ENCODE measurements around the gene OBSL1. TPM values are rescaled to one million over a fixed set of nuclear protein-coding genes. Genes with fewer than 3 reads are reported as not detected.

The OBSL1 gene
- total and polyA plus RNA-seq, 2 of the 4 experiments (the other 2 are of a cell fraction): 21.5 to 51.2 TPM

- H2AK5ac ChIP-seq (ENCODE audit: low read depth, low read length): no peak overlapping the region
- H2BK120ac ChIP-seq (ENCODE audit: low read depth, low read length): no peak overlapping the region
- POLR2A ChIA-PET (ENCODE audit: unreplicated experiment): no interaction called here
Observed at GRCh38 chr2:219548990-219549389, 22.3 kb downstream of the OBSL1 start.

More at GRCh38 chr2:219548990-219549389, 22.3 kb downstream of the OBSL1 start:
- H4K8ac ChIP-seq (ENCODE audit: low read depth in 2 of 2, low read length in 2 of 2): no peak overlapping the region
- no peak overlapping the region for H2AFZ ChIP-seq (replicated peaks; ENCODE audit: low read length, poor library complexity)
- no TSS peak for BruUV-seq (replicated peaks)
- TF ChIP-seq MXI1 (IDR thresholded peaks at IDR 0.05; ENCODE audit: borderline replicate concordance, low read depth, low read length): no peak
- TF ChIP-seq CEBPB (IDR thresholded peaks at IDR 0.05; ENCODE audit: low read depth, low read length): no peak
- no peak for TF ChIP-seq MAZ (IDR thresholded peaks at IDR 0.05; ENCODE audit: borderline replicate concordance, low read depth, low read length)
- no peak for TF ChIP-seq FOS (IDR thresholded peaks at IDR 0.05; ENCODE audit: low read depth, low read length)
- no peak for TF ChIP-seq MAFK (IDR thresholded peaks at IDR 0.05; ENCODE audit: low read depth, low read length)
- TF ChIP-seq ELK1 (IDR thresholded peaks at IDR 0.05; ENCODE audit: borderline replicate concordance, low read depth, low read length): no peak
- no peak for TF ChIP-seq CHD1 (IDR thresholded peaks at IDR 0.05; ENCODE audit: low read depth, low read length)
- TF ChIP-seq SMC3 (IDR thresholded peaks at IDR 0.05; ENCODE audit: low read depth, low read length): no peak
- TF ChIP-seq RFX5 (IDR thresholded peaks at IDR 0.05; ENCODE audit: low read depth, low read length): no peak
- no peak for TF ChIP-seq CTCF (conservative IDR thresholded peaks at IDR 0.05; ENCODE audit: low read depth, low read length)
- no peak for TF ChIP-seq RAD21 (IDR thresholded peaks at IDR 0.05; ENCODE audit: low read length)
- no peak for TF ChIP-seq POLR2A (IDR thresholded peaks at IDR 0.05; ENCODE audit: low read depth, low read length)
- TF ChIP-seq USF2 (IDR thresholded peaks at IDR 0.05; ENCODE audit: low read depth, low read length): no peak
- intact Hi-C loops (cut with micrococcal nuclease): no loop called here
- no peak overlapping the region for H3K4me3 ChIP-seq (ENCODE audit: insufficient read depth, low read depth, low read length)
- H3K27me3 ChIP-seq (ENCODE audit: control insufficient read depth, insufficient read depth, low read length): no peaks in the 10 kb centered on the region
- H4K20me1 ChIP-seq (ENCODE audit: insufficient read depth, low read length): no peaks in the 10 kb centered on the region; the same call in 1 of the 2 replicates
- peaks cover 8% of the 10 kb centered on the region; the same call in 1 of the 2 replicates for H3K4me1 ChIP-seq (ENCODE audit: control insufficient read depth, insufficient read depth, low read length)
- no peak overlapping the region for H2BK20ac ChIP-seq (ENCODE audit: low read depth, low read length)
- no peak overlapping the region for H3K27ac ChIP-seq (ENCODE audit: insufficient read depth, low read length)
- in situ Hi-C loops (cut with MboI; ENCODE audit: low sequenced_read_pairs): no loop called here
- H4K5ac ChIP-seq (ENCODE audit: low read depth, low read length): no peak overlapping the region
- CTCF ChIA-PET: interaction anchor here (0.6 to 2.7 kb wide), 2 partner anchors 11 to 126 kb away, joined by 3 to 10 read pairs; no protein-coding TSS in a partner anchor
- no peak overlapping the region for H3K4me2 ChIP-seq (ENCODE audit: low read depth, low read length)
- H3K9me1 ChIP-seq (ENCODE audit: insufficient read depth, low read length): no peaks in the 10 kb centered on the region; the same call in 1 of the 2 replicates
- dilution Hi-C loops (cut with HindIII; ENCODE audit: low sequenced_read_pairs, unreplicated experiment): no loop called here
- no peak for ATAC-seq (ENCODE audit: low read depth)
- no peak overlapping the region for H3K4ac ChIP-seq (ENCODE audit: low read depth, low read length)
- no peaks in the 10 kb centered on the region for H3K79me1 ChIP-seq (ENCODE audit: low read depth in 1 of 2, low read length in 2 of 2)
- no peak overlapping the region for H3K56ac ChIP-seq (ENCODE audit: extremely low read depth, insufficient read depth, low read length)
- H2BK5ac ChIP-seq (ENCODE audit: low read depth, low read length, poor library complexity, severe bottlenecking): no peak overlapping the region
- no peak overlapping the region for H4K91ac ChIP-seq (ENCODE audit: insufficient read depth, low read depth, low read length)
- H3K9ac ChIP-seq (ENCODE audit: low read depth, low read length): no peak overlapping the region
- WGBS, 2 experiments (ENCODE audit: extremely low coverage in 2 of 2, insufficient read length in 1 of 2): 90% methylated on average over 8 of the region's 18 CpGs; no CpG with 5 or more reads in 1 of the 2 experiments
- H3K23ac ChIP-seq (ENCODE audit: low read depth, low read length): no peak overlapping the region
- H3K9me3 ChIP-seq (ENCODE audit: control insufficient read depth, insufficient read depth, low read length): no peaks in the 10 kb centered on the region
- H3K18ac ChIP-seq (ENCODE audit: low read depth, low read length): no peak overlapping the region
- H2AK9ac ChIP-seq (replicated peaks; ENCODE audit: low read depth, low read length, poor library complexity): no peak overlapping the region
- no peaks in the 10 kb centered on the region for H3K36me3 ChIP-seq (ENCODE audit: control insufficient read depth, insufficient read depth, low read length)
- no peak overlapping the region for H3K14ac ChIP-seq (replicated peaks; ENCODE audit: low read depth, low read length)
- no peak overlapping the region for H2BK15ac ChIP-seq (ENCODE audit: low read depth, low read length)
- no peak for DNase-seq
